Measurements from ENCODE around the gene OGFR. TPM values are rescaled to one million over a fixed set of nuclear protein-coding genes. Genes with fewer than 3 reads are reported as not detected.

The OGFR gene
- total RNA-seq, 1 donor from 2014 or later, result 47.2 TPM

- H3K36me3 Mint-ChIP-seq (ENCODE audit: unreplicated experiment), result no peaks in the 10 kb centered on the region
- no peaks in the 10 kb centered on the region for H3K4me1 Mint-ChIP-seq (ENCODE audit: unreplicated experiment)
- no peak for TF ChIP-seq CTCF (IDR thresholded peaks at IDR 0.05)
- peaks cover 21% of the 10 kb centered on the region for H3K27me3 Mint-ChIP-seq (ENCODE audit: unreplicated experiment)
- H3K4me3 Mint-ChIP-seq (ENCODE audit: unreplicated experiment), result no peak overlapping the region
- DNase-seq (ENCODE audit: extremely low spot score, unreplicated experiment), result no peak
- no peaks in the 10 kb centered on the region for H3K9me3 Mint-ChIP-seq (ENCODE audit: unreplicated experiment)
- H3K27ac Mint-ChIP-seq (ENCODE audit: unreplicated experiment), result no peak overlapping the region
Observed at GRCh38 chr20:62785393-62785792, 19.2 kb upstream of the OGFR start.

GRCh38 chr20:62786157-62786556 lies 18.5 kb upstream of the OGFR start:
- Mint-ChIP-seq H3K4me3 (ENCODE audit: unreplicated experiment) (no peak overlapping the region), H3K9me3 (ENCODE audit: unreplicated experiment) (no peaks in the 10 kb centered on the region), H3K27ac (ENCODE audit: unreplicated experiment) (no peak overlapping the region), H3K36me3 (ENCODE audit: unreplicated experiment) (no peaks in the 10 kb centered on the region), H3K27me3 (ENCODE audit: unreplicated experiment) (peaks cover 21% of the 10 kb centered on the region), H3K4me1 (ENCODE audit: unreplicated experiment) (peaks cover 1% of the 10 kb centered on the region)
- no peak for DNase-seq (ENCODE audit: extremely low spot score, unreplicated experiment)
- no peak for TF ChIP-seq CTCF (IDR thresholded peaks at IDR 0.05)

- Mint-ChIP-seq H3K4me1 (ENCODE audit: unreplicated experiment) (peaks cover 9% of the 10 kb centered on the region), H3K9me3 (ENCODE audit: unreplicated experiment) (no peaks in the 10 kb centered on the region), H3K27me3 (ENCODE audit: unreplicated experiment) (peaks cover 21% of the 10 kb centered on the region), H3K36me3 (ENCODE audit: unreplicated experiment) (no peaks in the 10 kb centered on the region), H3K4me3 (ENCODE audit: unreplicated experiment) (no peak overlapping the region), H3K27ac (ENCODE audit: unreplicated experiment) (no peak overlapping the region)
- DNase-seq (ENCODE audit: extremely low spot score, unreplicated experiment), result no peak
- TF ChIP-seq CTCF (IDR thresholded peaks at IDR 0.05), result no peak
Observed at GRCh38 chr20:62787321-62787720, 17.3 kb upstream of the OGFR start.

- TF ChIP-seq CTCF (IDR thresholded peaks at IDR 0.05), result no peak
- peaks cover 9% of the 10 kb centered on the region for H3K4me1 Mint-ChIP-seq (ENCODE audit: unreplicated experiment)
- H3K27me3 Mint-ChIP-seq (ENCODE audit: unreplicated experiment), result peaks cover 18% of the 10 kb centered on the region
Observed at GRCh38 chr20:62787866-62788265, 16.8 kb upstream of the OGFR start.

GRCh38 chr20:62788607-62789006 lies 16.0 kb upstream of the OGFR start:
- H3K36me3 Mint-ChIP-seq (ENCODE audit: unreplicated experiment), result no peaks in the 10 kb centered on the region
- peaks cover 18% of the 10 kb centered on the region for H3K27me3 Mint-ChIP-seq (ENCODE audit: unreplicated experiment)
- H3K4me3 Mint-ChIP-seq (ENCODE audit: unreplicated experiment), result no peak overlapping the region
- peaks cover 12% of the 10 kb centered on the region for H3K4me1 Mint-ChIP-seq (ENCODE audit: unreplicated experiment)
- DNase-seq (ENCODE audit: extremely low spot score, unreplicated experiment), result no peak
- no peaks in the 10 kb centered on the region for H3K9me3 Mint-ChIP-seq (ENCODE audit: unreplicated experiment)
- H3K27ac Mint-ChIP-seq (ENCODE audit: unreplicated experiment), result no peak overlapping the region
- TF ChIP-seq CTCF (IDR thresholded peaks at IDR 0.05), result no peak

More at GRCh38 chr20:62787866-62788265, 16.8 kb upstream of the OGFR start:
- no peak for DNase-seq (ENCODE audit: extremely low spot score, unreplicated experiment)
- Mint-ChIP-seq H3K36me3 (ENCODE audit: unreplicated experiment) (no peaks in the 10 kb centered on the region), H3K9me3 (ENCODE audit: unreplicated experiment) (no peaks in the 10 kb centered on the region), H3K27ac (ENCODE audit: unreplicated experiment) (no peak overlapping the region), H3K4me3 (ENCODE audit: unreplicated experiment) (no peak overlapping the region)
